PC-3 (cell line): ENCODE measurements around the gene SART3.

ENCODE experiments used
- EZH2 ChIP-seq: fragments of 300-600 bp; sonication (generic); IDR thresholded peaks from one replicate; pipeline ENCODE4 v1.6.1; 2017; ENCODE audit warnings: antibody characterized with exemption, mild to moderate bottlenecking, low read length; ENCODE audit not compliant: unreplicated experiment
- TF ChIP-seq, protein P1 (sequence below): fragments of 300-600 bp; sonication (generic); conservative IDR thresholded peaks from 2 replicates; pipeline ENCODE4 v1.5.1; 2017; ENCODE audit warnings: antibody characterized with exemption, low read depth, mild to moderate bottlenecking, low read length

DNA sequence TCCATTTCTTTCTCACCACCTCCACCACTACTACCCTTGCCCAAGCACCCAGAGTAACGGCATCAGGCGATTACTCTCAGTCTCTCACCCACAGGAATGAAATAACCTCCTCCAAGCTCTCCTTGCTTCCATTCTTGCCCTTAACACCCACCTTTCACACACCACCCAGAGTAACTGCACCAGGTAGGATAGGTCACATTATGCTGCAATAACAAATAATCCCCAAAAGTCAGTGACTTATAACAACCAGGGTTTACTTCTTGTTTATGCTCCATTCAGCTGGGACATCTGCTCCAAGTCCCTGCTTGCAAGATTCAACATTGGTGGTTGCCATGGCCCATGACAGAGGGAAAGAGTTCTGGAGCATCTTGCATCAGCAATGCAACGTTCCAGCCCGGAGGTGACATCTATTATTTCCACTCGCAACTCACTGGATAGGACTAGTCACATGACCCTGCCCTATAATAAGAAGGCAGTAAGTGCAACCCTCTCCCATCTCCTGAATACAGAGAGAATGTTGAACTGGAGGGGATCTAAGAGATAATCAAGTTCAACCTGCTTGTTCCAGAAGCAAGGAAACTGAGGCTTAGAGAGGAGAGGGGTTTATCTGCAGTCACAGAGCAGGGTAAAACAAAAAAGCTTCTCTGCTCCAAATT, 87.4 kb downstream of the SART3 start:
- TF ChIP-seq, protein P1, sequence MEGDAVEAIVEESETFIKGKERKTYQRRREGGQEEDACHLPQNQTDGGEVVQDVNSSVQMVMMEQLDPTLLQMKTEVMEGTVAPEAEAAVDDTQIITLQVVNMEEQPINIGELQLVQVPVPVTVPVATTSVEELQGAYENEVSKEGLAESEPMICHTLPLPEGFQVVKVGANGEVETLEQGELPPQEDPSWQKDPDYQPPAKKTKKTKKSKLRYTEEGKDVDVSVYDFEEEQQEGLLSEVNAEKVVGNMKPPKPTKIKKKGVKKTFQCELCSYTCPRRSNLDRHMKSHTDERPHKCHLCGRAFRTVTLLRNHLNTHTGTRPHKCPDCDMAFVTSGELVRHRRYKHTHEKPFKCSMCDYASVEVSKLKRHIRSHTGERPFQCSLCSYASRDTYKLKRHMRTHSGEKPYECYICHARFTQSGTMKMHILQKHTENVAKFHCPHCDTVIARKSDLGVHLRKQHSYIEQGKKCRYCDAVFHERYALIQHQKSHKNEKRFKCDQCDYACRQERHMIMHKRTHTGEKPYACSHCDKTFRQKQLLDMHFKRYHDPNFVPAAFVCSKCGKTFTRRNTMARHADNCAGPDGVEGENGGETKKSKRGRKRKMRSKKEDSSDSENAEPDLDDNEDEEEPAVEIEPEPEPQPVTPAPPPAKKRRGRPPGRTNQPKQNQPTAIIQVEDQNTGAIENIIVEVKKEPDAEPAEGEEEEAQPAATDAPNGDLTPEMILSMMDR, result no peak
- no peak for TF ChIP-seq EZH2
